ENCODE results near the gene SPATA18. TPM values are rescaled to one million over a fixed set of nuclear protein-coding genes. Genes with fewer than 3 reads are reported as not detected.
"Not testable (repeated sequence)": the region's sequence is repeated elsewhere in the genome, so short reads cannot be mapped to it uniquely, and the experiment has no call there.

The SPATA18 gene
- total and polyA plus RNA-seq, 7 experiments from 2014 or later, result 0.34 TPM; not detected in 6

GRCh38 chr4:52137152-52137551 is 86.0 kb downstream of the SPATA18 start:
- H3K4me3 ChIP-seq (ENCODE audit: low read length); H3K36me3 ChIP-seq (ENCODE audit: control insufficient read depth in 2 of 3, insufficient read depth in 3 of 3, low read length in 3 of 3); H3K27me3 ChIP-seq (ENCODE audit: control insufficient read depth in 2 of 2, insufficient read depth in 2 of 2, low read length in 2 of 2); ATAC-seq; H3K27ac ChIP-seq (ENCODE audit: low read depth, low read length); H3K4me3 Mint-ChIP-seq; H3K27ac Mint-ChIP-seq; H3K4me1 ChIP-seq (ENCODE audit: control insufficient read depth in 2 of 2, insufficient read depth in 2 of 2, low read length in 2 of 2); H3K4me1 Mint-ChIP-seq; intact Hi-C loops (cut with micrococcal nuclease); CTCF ChIA-PET; DNase-seq; H3K36me3 Mint-ChIP-seq; POLR2A ChIA-PET; H3K9me3 ChIP-seq (ENCODE audit: control insufficient read depth in 2 of 3, low read length in 3 of 3): not testable (repeated sequence)
- Mint-ChIP-seq H3K27me3 (peaks cover 0 to 10% (median 4%) of the 10 kb centered on the region in 5 donors), H3K9me3 (peaks cover 1 to 19% (median 8%) of the 10 kb centered on the region in 11 donors)

- H3K4me1 Mint-ChIP-seq, result no peaks in the 10 kb centered on the region
- no peaks in the 10 kb centered on the region for H3K9me3 ChIP-seq (ENCODE audit: control insufficient read depth in 2 of 3, low read length in 3 of 3)
- intact Hi-C loops (cut with micrococcal nuclease), result no loop called here
- H3K4me3 ChIP-seq (ENCODE audit: low read length), result no peak overlapping the region
- no peak overlapping the region for H3K4me3 Mint-ChIP-seq
- no peak overlapping the region for H3K27ac Mint-ChIP-seq
- H3K36me3 Mint-ChIP-seq, result no peaks in the 10 kb centered on the region
- no peaks in the 10 kb centered on the region for H3K4me1 ChIP-seq (ENCODE audit: control insufficient read depth in 2 of 2, insufficient read depth in 2 of 2, low read length in 2 of 2)
- no peak for ATAC-seq
- no peak for DNase-seq
- H3K27me3 Mint-ChIP-seq, result peaks cover 0 to 5% (median 0%) of the 10 kb centered on the region in 5 donors
- peaks cover 2 to 15% (median 6%) of the 10 kb centered on the region in 11 donors for H3K9me3 Mint-ChIP-seq
- no peaks in the 10 kb centered on the region for H3K36me3 ChIP-seq (ENCODE audit: control insufficient read depth in 2 of 3, insufficient read depth in 3 of 3, low read length in 3 of 3)
- no peak overlapping the region for H3K27ac ChIP-seq (ENCODE audit: low read depth, low read length)
- POLR2A ChIA-PET, result no interaction called here
- CTCF ChIA-PET, result no interaction called here
- H3K27me3 ChIP-seq (ENCODE audit: control insufficient read depth in 2 of 2, insufficient read depth in 2 of 2, low read length in 2 of 2), result no peaks in the 10 kb centered on the region
Observed at GRCh38 chr4:52142816-52143215, 91.7 kb downstream of the SPATA18 start.

GRCh38 chr4:52143815-52144214 is 92.7 kb downstream of the SPATA18 start:
- Histone ChIP-seq H3K9me3 (ENCODE audit: control insufficient read depth in 2 of 3, low read length in 3 of 3) (no peaks in the 10 kb centered on the region), H3K4me1 (ENCODE audit: control insufficient read depth in 2 of 2, insufficient read depth in 2 of 2, low read length in 2 of 2) (no peaks in the 10 kb centered on the region), H3K36me3 (ENCODE audit: control insufficient read depth in 2 of 3, insufficient read depth in 3 of 3, low read length in 3 of 3) (no peaks in the 10 kb centered on the region), H3K4me3 (ENCODE audit: low read length) (no peak overlapping the region), H3K27me3 (ENCODE audit: control insufficient read depth in 2 of 2, insufficient read depth in 2 of 2, low read length in 2 of 2) (no peaks in the 10 kb centered on the region), H3K27ac (ENCODE audit: low read depth, low read length) (no peak overlapping the region)
- ATAC-seq, result no peak
- POLR2A ChIA-PET, result no interaction called here
- peaks cover 0 to 15% (median 5%) of the 10 kb centered on the region in 11 donors for H3K9me3 Mint-ChIP-seq
- intact Hi-C loops (cut with micrococcal nuclease), result no loop called here
- peaks cover 0 to 5% (median 0%) of the 10 kb centered on the region in 5 donors for H3K27me3 Mint-ChIP-seq
- no peaks in the 10 kb centered on the region for H3K36me3 Mint-ChIP-seq
- H3K4me1 Mint-ChIP-seq, result no peaks in the 10 kb centered on the region
- H3K4me3 Mint-ChIP-seq, result no peak overlapping the region
- H3K27ac Mint-ChIP-seq, result no peak overlapping the region
- DNase-seq, result no peak
- CTCF ChIA-PET, result no interaction called here

- DNase-seq, result no peak
- Histone ChIP-seq H3K36me3 (ENCODE audit: control insufficient read depth in 2 of 3, insufficient read depth in 3 of 3, low read length in 3 of 3) (no peaks in the 10 kb centered on the region), H3K27ac (ENCODE audit: low read depth, low read length) (no peak overlapping the region), H3K27me3 (ENCODE audit: control insufficient read depth in 2 of 2, insufficient read depth in 2 of 2, low read length in 2 of 2) (no peaks in the 10 kb centered on the region), H3K4me1 (ENCODE audit: control insufficient read depth in 2 of 2, insufficient read depth in 2 of 2, low read length in 2 of 2) (no peaks in the 10 kb centered on the region), H3K9me3 (ENCODE audit: control insufficient read depth in 2 of 3, low read length in 3 of 3) (no peaks in the 10 kb centered on the region), H3K4me3 (ENCODE audit: low read length) (no peak overlapping the region)
- no peaks in the 10 kb centered on the region for H3K4me1 Mint-ChIP-seq
- ChIA-PET CTCF (no interaction called here), POLR2A (no interaction called here)
- peaks cover 0 to 15% (median 5%) of the 10 kb centered on the region in 11 donors for H3K9me3 Mint-ChIP-seq
- no peak overlapping the region for H3K4me3 Mint-ChIP-seq
- intact Hi-C loops (cut with micrococcal nuclease), result no loop called here
- ATAC-seq, result no peak
- H3K27ac Mint-ChIP-seq, result no peak overlapping the region
- peaks cover 0 to 5% (median 0%) of the 10 kb centered on the region in 5 donors for H3K27me3 Mint-ChIP-seq
- no peaks in the 10 kb centered on the region for H3K36me3 Mint-ChIP-seq
Observed at GRCh38 chr4:52144372-52144771, 93.3 kb downstream of the SPATA18 start.

Other genes with a start within 250 kb of the SPATA18 start
- 10 to 100 TPM; 31.3 to 60.7 (median 35.3) TPM for gene DCUN1D4, start 208.2 kb upstream of the SPATA18 start, total RNA-seq
- 10 to 100 TPM; 15.4 to 15.5 TPM for gene DCUN1D4, start 208.2 kb upstream of the SPATA18 start, polyA plus RNA-seq
- under 1 TPM; 0.11 to 0.27 (median 0.17) TPM for gene LRRC66, start 30.9 kb upstream of the SPATA18 start, total RNA-seq
- gene LRRC66, start 30.9 kb upstream of the SPATA18 start, polyA plus RNA-seq, result under 1 TPM in 1 of 2 donors, not detected in 1; 0.23 TPM
- 10 to 100 TPM in 1 of 5 experiments, 1 to 10 TPM in 4; 3.6 to 11.6 (median 4.5) TPM for gene SGCB, start 13.0 kb upstream of the SPATA18 start, total RNA-seq
- gene SGCB, start 13.0 kb upstream of the SPATA18 start, polyA plus RNA-seq, result 1 to 10 TPM; 4.1 to 4.6 TPM